GM12865 (cell line): ENCODE data around the gene WWC1.
A peak's percentile ranks its signal among the peaks of the same experiment; 100 is the strongest.

Experiments used
- DNase-seq: peaks from one replicate; pipeline ENCODE4 v3.0.0; 2010; ENCODE audit warnings: low read depth
- H3K4me3 ChIP-seq: 2 replicates; pipeline ENCODE4 v1.5.1; 2011; ENCODE audit warnings: mild to moderate bottlenecking, low read depth, low read length, control low read depth
- CTCF ChIP-seq: IDR thresholded peaks from 2 replicates; pipeline ENCODE4 v1.5.1; 2011; ENCODE audit warnings: low read length, control low read depth, low read depth, inconsistent platforms; ENCODE audit not compliant: insufficient read depth; ENCODE audit errors: missing control alignments

The WWC1 gene

GRCh38 chr5:168261227-168261571 is 30.2 kb upstream of the WWC1 start:
- no peak for TF ChIP-seq CTCF
- DNase-seq, result no peak
- H3K4me3 ChIP-seq, result no peak overlapping the region

- DNase-seq, result no peak
- no peak overlapping the region for H3K4me3 ChIP-seq
- TF ChIP-seq CTCF, result no peak
Observed at GRCh38 chr5:168262042-168262743, 29.3 kb upstream of the WWC1 start.

- TF ChIP-seq CTCF, result no peak
- H3K4me3 ChIP-seq, result no peak overlapping the region
- no peak for DNase-seq
Observed at GRCh38 chr5:168263121-168263520, 28.3 kb upstream of the WWC1 start.

- no peak for DNase-seq
- no peak overlapping the region for H3K4me3 ChIP-seq
- TF ChIP-seq CTCF, result no peak
Observed at GRCh38 chr5:168266016-168266415, 25.4 kb upstream of the WWC1 start.

- TF ChIP-seq CTCF, result peak; percentile 80
- H3K4me3 ChIP-seq, result peak overlapping the region; percentile 46
- DNase-seq, result peak; percentile 86
Observed at GRCh38 chr5:168268949-168269936, 22.2 kb upstream of the WWC1 start.

- no peak for TF ChIP-seq CTCF
- peak; percentile 49 for DNase-seq
- H3K4me3 ChIP-seq, result no peak overlapping the region
Observed at GRCh38 chr5:168269937-168270330, 21.5 kb upstream of the WWC1 start.
